HG03442 (cell line): Measurements from ENCODE around the gene DCUN1D4.
A peak's percentile ranks its signal among the peaks of the same experiment; 100 is the strongest.

Experiments used
- ATAC-seq: cut with Tn5 transposase; IDR thresholded peaks from one replicate; pipeline ENCODE4 v1.9.1; 2021; ENCODE audit warnings: mild to moderate bottlenecking, moderate library complexity; ENCODE audit not compliant: unreplicated experiment

Gene DCUN1D4

DNA sequence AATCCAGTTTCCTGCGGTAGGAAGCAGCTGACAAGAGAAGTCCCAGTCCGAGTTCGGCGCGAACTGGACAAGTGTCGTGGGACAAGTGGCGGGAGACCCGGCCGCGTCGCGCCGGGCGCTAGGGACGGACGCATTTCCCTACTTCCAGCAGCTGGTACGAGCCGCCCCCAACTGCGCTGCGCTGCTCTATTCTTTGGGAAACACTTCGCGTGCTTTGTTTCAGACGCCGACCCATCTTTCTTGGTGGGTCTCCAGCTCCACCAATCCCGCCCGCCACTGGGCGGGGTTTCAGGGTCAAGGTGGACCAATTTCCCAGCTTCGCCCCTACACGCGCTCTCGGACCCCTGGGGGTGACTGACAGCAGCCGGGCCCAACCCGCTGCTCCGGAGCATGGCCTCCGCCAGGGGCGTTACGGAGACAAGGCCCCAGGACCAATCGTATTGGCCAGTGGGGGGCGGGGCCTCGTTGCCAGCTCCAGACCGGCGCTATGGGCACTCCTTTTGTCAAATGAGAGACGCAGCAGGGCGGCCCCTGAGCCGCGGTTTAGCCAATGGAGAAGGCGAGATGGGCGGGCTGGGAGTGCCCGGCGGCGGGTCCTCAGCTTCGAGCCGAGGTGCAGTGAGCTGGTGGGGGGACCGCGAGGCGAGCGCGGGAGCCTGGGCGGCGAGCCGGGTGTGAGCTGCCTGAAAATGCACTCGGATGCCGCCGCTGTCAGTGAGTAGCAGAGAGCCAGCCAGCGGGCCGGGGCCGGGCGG lies at the start of gene DCUN1D4:
Gene DCUN1D4, plus strand, starts transcription at position 600 of the 755 bp plus-strand sequence. Its CDS starts 90 bp downstream, at position 690.
- peak; percentile 91 for ATAC-seq

DNA sequence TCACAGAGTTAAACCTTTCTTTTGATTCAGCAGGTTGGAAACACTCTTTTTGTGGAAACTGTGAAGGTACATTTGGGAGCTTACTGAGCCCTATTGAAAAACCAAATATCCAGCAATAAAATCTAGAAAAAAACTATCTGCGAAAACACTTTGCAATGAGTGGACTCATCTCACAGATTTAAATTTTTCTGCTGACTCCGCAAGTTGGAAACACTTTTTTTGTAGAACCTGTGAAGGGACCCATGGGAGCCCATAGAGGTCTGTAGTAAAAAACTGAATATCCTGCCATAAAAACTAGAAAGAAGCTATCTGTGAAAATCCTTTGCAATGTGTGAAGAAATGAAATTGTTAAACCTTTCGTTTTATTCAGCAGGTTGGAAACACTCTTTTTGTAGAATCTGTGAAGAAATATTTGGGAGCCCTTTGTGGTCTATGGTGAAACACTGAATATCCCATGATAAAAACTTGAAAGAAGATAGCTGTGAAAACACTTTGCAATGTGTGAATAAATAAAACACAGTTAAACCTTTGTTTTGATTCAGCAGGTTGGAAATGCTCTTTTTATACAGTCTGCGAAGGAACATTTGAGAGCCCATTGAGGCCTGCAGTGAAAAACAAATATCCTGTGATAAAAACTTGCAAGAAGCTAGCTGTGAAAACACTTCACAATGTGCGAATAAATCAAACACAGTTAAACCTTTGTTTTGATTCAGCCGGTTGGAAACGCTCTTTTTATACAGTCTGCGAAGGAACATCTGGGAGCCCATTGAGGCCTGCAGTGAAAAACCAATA lies 22.3 kb upstream of the DCUN1D4 start:
- ATAC-seq: no peak

DNA sequence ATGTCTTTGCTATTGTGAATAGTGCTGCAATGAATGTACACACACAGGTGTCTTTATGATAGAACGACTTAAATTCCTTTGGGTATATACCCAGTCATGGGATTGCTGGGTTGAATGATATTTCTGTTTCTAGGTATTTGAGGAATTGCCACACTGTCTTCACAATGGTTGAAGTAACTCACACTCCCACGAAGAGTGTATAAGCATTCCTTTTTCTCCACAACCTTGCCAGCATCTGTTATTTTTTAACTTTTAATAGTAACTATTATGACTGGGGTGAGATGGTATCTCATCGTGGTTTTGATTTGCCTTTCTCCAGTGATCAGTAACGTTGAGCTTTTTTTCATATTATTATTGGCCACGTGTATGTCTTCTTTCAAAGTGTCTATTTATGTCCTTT lies 17.6 kb upstream of the DCUN1D4 start:
- ATAC-seq: no peak

DNA sequence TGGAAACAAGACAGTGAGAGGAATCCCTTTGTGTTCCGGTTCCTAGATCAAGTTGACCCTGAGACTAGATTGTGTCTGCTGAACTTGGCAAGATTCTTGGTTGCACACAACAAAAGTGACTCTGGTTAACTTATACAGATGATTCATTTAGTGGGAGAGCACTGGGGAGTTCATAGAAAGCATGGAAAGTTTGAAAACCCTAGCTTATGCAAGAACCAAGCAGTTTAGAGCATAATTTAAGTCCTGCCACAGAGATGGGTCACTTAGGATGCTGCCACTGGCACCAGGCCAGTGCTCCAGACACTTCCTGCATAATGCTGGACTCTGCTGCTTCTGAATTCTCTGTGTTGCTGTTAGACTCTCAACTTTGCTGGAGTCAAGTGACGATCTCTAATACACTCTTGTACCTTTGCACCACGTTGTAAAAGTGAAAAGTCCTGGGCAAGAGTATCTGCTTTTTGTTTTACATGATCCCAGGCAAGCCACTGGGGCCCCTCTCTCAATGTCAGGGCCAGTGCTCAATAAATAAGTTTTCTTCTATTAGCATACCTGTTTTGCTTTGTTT lies 12.7 kb upstream of the DCUN1D4 start:
- no peak for ATAC-seq

DNA sequence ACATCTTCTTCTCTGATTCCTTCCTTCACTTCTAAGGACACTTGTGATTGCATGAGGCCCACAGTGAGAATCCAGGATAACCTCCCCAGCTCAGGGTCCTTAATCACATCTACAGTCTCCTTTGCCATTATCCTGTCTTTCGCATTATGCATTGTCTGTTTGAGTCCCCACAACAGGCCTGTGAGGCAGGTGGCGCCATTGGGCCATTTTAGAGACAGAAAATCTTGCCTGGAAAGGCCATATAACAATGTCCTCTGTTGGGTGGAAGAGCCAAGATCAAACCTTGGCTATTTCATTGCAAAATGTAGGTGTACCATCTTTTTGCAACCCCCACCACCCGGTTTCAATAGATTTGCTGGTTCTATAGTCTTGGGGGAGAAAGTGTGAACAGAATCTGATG lies 11.8 kb upstream of the DCUN1D4 start:
- peak; percentile 86 for ATAC-seq

DNA sequence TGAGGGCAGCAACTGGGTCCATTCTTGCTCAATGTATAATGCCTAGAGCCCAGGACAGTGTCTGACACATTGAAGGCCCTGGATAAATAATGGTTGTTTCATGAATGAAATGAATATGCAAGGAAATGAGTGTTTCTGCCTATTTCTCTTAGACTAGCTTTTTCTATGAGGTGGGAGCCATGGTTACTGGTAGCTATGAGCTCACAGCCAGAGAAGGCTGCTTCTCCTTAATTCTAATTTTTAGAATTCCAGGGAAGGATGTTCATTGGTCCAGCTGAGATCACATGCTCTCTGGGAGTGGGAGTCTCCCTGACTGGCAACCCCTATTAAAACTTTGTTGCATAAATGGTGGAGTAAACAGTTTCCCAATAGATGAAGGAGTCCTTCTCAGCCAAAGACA lies 9.7 kb upstream of the DCUN1D4 start:
- ATAC-seq: no peak

DNA sequence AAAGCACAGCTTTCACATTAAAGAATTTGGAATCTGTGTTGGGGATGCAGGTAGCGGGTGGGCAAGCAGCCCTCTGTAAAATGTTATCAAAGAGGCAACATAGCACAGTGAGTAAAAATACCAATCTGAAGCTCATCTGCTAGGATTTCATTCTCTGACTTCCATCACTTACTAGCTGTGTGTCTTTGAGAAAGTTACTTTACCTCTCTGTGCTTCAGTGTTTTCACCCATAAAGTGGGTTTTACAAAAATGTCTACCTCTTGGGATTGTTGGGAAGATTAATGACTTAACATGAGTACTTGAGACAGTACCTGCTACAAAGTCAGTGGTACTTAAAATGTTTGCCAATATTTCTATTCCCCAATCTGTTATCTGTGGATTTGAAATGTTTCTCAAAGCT lies 7.9 kb upstream of the DCUN1D4 start:
- ATAC-seq: no peak

DNA sequence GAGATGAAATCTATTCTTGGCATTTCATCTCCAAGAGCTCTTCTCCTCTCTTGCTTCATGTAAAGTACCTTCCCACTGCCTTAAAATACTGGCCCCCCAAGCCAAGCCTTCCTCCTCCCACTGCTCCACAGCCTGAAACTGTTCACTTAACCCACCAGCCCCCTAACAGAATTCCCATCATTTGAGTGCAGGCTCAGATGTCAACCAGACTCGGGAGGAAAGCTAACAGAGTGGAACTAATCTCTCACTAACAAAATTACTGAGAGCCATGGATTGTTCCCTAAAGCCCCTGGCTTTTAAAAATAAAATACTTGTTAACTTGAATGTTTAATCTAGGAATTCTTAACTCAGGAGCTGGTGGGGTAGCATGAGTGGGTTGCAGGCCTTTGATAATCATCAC lies 7.1 kb upstream of the DCUN1D4 start:
- ATAC-seq: no peak

DNA sequence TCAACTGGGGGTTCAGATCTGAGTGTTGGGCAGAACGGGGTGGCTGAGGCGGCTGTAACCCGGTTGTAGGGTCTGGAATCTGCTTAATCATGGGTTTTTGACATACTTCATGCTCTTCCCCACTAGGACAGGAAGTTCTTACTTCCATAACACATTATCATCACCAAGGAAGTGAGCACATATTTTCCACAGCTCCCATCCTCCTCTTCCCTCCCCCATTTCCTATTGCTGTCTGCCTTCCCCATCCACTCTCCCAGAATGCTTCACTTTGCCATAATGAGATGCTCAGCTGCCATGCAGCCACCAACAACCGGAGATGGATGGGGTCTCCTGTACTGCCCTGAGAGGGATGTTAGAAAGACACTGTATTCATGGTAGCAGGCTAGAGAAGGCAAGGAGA lies 6.4 kb upstream of the DCUN1D4 start:
- no peak for ATAC-seq

DNA sequence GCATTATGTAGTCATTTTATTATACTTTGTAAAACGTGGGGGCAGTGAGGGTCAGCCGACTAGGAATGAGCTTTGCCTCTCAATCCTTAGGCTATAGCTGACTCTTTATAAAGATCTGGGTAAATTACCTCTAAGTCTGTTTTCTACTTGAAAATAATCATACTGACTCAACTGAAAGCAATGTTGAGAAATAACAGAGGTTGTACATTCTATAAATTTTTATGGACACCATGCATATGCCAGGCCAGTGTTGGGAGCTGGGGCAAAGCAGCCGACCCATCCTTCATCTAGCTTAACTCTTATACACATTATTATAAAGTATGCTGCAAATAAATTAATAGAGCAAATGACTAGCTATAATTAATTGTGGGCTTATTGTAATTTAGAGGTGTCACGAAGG lies 2.2 kb upstream of the DCUN1D4 start:
- no peak for ATAC-seq

DNA sequence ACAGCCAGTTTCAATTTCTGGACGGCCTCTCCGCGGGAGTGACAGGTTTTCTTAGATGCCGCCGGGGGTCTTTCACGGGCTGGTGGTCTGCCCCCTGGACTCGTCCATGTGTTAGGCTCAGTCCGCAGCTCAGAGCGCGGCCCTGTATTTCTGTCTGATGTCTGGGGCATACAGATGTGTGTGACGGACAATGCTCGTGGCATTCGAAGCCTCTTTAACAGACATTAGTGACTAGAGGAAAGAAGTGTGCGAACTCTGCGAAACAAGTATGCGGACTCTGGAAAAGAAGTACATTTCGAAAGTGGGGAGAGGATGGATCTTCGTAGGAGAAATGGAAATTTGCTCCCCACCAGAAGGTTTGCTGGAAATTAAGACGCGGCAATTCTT lies 793 bp upstream of the DCUN1D4 start:
- ATAC-seq: no peak

DNA sequence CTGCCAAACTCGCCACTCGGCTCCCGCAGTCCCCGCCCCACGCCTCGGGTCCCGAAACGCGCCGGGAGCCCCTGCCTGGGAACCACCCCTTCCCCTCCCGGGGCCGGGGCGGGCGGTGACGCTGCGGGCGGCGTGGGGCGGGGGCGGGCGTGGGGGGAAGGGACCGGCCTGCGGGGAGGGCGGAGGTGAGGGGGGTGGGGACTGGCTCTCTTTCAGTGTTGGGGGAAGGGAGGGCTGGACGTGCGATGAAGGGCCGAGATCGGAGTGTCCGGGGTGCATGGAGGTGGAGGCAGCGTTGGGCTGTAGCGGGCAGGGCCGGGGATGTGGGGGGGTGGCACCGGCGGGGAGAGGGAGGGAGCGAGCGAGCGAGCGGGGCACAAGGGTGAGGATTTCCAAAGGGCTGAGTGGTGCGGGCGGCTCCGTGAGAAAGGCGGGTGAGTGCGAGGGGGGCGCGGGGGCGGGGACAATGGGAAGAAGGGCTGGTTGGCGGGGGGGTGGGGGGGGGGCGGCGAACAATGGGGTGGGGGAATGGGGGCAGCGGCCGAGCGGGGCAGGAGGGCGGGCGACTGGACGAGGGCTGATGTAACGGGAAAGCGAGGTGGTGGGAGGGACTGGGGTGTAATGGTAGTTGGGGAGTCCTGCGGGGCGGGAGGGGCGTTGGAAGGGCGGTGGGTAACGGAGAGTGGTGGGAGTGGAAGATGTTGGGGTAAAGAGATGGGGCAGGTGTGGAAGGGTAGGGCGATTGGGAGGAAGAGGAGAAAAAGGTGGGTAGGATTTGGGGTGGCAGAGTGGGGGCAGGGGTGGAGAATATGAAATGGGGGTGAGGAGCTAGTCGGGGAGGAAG lies 578 bp downstream of the DCUN1D4 start:
- peak; percentile 21 for ATAC-seq

DNA sequence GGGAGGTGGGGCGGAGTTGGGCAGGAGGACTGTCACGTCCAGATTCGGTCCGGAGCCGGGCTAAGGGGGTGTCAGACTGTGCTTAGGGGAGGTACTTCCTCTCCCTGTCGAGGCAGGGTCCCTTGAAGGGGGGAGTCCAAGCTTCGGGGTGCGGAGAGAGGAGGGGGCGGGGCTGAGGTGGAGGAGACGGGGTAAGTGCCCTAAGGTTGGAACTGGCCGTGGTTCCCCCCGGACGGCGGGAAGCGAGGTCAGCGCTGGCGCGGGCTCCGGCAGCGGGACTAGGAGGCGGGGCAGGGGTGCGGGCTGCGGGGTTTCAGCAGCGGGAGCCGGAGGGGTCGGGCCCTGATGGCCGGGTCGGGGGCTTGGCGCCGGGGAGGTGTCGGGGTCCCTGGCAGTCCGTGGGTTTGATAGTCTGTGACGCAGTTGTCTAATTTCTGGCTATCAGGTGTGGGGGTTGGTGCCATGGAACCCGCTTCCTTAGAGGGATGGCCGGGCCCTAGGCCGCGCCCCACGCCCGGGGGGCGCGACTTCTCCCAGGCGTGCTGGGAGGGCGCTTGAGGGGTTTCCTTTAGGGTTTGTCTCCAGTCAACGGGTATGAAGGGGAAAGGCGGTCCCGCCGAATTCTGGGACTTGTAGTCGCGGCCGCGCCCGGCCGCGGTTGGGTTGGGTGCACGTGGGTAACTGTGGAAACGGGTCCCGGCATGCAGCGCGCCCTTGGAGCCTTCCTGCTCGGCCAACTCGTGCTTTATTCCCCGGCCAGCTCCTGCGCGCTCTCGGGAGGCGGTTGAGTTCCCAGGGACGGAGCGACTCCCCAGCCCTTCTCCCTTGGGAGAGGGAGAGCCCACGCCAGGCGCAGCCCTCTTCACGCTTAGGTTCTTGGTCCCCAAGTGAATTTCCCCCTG lies 1.5 kb downstream of the DCUN1D4 start:
- ATAC-seq: peak; percentile 37

DNA sequence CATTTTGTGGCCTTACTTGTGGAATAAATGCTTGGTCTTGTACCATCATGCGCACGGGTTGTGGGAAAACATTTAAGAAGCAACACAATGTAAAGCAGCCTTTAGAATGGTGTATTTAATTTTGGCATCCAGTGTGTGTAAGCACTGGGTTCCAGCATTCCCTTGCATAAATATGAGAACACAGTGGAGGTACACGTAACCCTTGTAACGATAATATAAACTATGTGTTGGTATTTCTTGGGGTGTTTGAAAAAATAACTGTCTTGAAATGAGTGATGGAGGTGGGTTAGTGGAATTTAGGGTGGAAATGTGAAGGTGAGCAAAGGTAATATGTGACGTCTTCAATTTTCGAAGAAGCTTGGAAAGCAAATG lies 2.1 kb downstream of the DCUN1D4 start:
- ATAC-seq: no peak

DNA sequence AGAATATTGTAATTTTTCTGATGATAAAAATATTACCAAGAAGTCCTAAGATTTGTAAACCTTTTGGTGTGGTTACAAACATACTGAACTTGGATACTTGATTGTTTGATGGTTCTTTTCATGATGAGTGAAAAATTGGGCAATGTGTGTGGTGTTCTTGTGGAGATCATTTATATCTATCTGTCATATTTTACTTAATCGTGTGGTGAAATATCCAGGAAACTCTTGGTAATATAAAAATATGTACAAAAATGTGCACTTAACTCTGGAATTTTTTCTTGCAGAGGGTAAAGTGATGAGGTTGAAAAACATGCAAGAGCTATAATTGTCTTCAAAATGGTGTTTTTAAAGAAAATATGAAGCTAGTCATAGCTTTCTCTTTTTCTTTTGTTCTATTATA lies 2.8 kb downstream of the DCUN1D4 start:
- no peak for ATAC-seq

DNA sequence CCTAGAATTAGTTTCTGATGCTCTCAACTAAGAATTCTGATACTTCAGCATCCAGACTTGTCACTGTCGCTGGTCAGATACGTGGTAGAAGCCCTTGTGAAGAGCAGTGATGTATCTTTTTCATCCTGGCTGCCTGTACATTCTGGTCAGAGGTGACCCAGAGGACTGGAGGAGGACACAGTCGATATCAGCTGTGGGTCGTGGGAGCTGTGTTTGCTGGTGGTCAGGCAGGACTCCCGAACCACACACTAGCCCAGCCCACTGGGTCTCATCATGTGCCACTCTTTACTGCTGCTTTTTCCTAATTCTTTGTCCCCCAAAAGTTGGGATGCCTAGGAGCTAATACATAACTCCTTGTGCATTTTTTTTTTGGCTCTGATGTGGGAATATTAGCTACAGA lies 6.5 kb downstream of the DCUN1D4 start:
- no peak for ATAC-seq

DNA sequence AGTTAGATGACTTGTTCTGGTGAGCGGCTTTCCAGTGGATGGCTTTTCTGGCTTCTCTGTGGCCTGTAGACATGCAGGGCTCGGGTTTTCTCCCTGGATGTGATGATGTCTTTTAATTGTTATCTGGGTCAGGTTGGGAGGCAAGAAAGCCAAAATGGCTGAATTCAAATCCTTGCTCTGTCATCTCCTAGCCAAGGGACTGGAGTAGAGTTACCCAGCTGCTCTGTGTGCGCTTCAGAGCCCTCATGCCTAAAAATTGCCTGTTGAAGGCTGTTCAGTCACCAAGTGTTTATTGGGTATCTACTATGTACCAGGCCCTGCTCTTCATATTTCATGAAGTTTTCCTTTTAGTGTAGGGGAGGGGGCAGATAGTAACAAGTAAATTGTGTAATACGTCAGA lies 7.3 kb downstream of the DCUN1D4 start:
- ATAC-seq: no peak

DNA sequence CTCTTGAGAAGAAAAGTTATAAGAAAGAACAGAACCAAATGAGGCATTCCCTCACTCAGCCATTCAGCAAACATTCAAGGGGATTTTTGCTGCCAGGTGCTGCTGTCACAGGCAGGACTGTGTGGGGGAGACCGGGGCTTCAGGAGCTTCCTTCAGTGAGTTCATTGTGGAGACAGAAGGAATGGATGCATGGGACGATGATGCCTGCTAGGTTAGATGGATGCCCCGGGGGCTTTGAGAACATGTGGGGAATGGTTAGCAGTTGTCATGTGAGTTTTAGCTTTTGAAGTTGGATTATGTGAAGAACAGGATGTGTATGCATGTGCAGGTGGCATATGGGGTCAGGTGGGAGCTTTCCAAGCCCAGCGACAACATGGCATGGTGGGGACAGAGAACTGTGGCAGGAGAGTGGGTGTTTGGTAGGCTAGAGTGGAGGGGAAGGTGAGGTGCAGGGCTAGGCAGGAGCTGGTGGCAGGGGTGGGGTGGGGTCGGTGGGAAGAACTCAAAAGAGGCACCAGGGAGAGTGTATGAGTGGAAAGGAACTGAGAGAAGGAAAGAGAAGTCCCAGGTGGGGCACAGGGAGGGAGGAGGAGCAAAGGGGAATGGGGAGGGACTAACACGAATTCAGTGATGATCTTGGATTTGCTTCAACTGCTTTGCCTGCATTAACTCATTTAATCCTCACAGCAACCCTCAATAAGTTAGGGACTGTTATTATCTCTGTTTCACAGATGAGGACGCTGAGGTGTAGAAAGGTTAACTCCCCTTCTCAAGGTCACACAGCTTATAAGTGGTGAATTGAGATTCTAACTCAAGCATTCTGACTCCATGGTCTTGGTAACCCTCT lies 8.4 kb downstream of the DCUN1D4 start:
- ATAC-seq: no peak

DNA sequence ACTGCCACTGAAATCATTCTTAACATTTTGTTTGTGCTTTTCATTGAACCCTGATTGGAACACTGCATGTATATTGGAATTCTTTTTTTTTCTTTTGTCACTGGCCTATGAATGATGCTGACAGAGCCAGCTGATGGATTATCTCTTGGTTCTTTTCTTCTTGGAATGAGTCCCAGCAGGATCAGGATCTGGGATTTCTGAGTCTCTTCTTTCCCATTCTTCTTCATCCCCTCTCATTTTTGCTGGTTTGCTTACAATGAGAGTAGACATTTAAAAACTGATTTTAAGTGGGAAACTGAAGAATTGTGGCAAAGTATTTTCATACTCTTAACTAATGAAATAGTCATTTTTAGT lies 9.0 kb downstream of the DCUN1D4 start:
- no peak for ATAC-seq
